K562 (cell line): ENCODE measurements around the gene ATG13. TPM values are rescaled to one million over a fixed set of nuclear protein-coding genes. Genes with fewer than 3 reads are reported as not detected.

Source experiments
- HDAC8 ChIP-seq: fragments of 450-650 bp; IDR thresholded peaks from 2 replicates; pipeline ENCODE4 v1.6.1; 2016; ENCODE audit warnings: mild to moderate bottlenecking, missing genetic modification characterization, moderate library complexity, missing compliant biosample characterization
- HNRNPL ChIP-seq: fragments of 200-400 bp; formaldehyde crosslinking; IDR thresholded peaks from 2 replicates; pipeline ENCODE4 v1.6.1; 2017; ENCODE audit warnings: low read depth, mild to moderate bottlenecking, low read length
- KDM1A ChIP-seq, 2 experiments: fragments of 450-650 bp; IDR thresholded peaks; 2 replicates each; pipeline ENCODE4 v1.6.1; 2016; ENCODE audit warnings: mild to moderate bottlenecking in 2 of 2
- MCM5 ChIP-seq: fragments of 450-650 bp; IDR thresholded peaks from 2 replicates; pipeline ENCODE4 v1.6.1; 2016; ENCODE audit warnings: low read depth
- MECOM ChIP-seq: fragments of 250-450 bp; sonication (Bioruptor Pico); IDR thresholded peaks from 2 replicates; pipeline ENCODE4 v1.8.0; 2022; ENCODE audit warnings: inconsistent platforms
- SAFB ChIP-seq: fragments of 200-400 bp; formaldehyde crosslinking; IDR thresholded peaks from 2 replicates; pipeline ENCODE4 v1.6.1; 2017; ENCODE audit warnings: low read depth, low read length, borderline replicate concordance
- ZNF140 ChIP-seq: fragments of 250-450 bp; sonication (Bioruptor Pico); IDR thresholded peaks from 2 replicates; pipeline ENCODE4 v1.8.0; 2021; ENCODE audit warnings: moderate library complexity, mild to moderate bottlenecking, inconsistent platforms
- polyA plus RNA-seq, 8 experiments: library from polyadenylated mRNA; depleted of rRNA in 4 of 8; stranded (reverse) in 5 of 8; unstranded in 3 of 8; fragments of >200 nt; fragmentation: Nextera tagmentation in 2 of 8; fragmentation: Illumina TruSeq in 1 of 8; extraction: Ambion mirVana in 2 of 8; extraction: Trizol in 1 of 8; gene quantifications; 2 replicates each; pipeline versions ENCODE4 v1.2.1 to v1.2.3, GENCODE V29; 2011 to 2014; ENCODE audit warnings: inconsistent platforms in 1 of 8, missing spikeins in 1 of 8
- total RNA-seq, 7 experiments: library from RNA; depleted of rRNA in 6 of 7; stranded (reverse); fragments of >200 nt in 6 of 7; fragmentation: Illumina TruSeq in 2 of 7; extraction: Trizol in 2 of 7; gene quantifications; 2 replicates each; pipeline versions ENCODE4 v1.2.1 to v1.2.3, GENCODE V29; 2011 to 2021; ENCODE audit warnings: low replicate concordance in 1 of 7
- TF ChIP-seq, protein P1 (sequence below): sonication (generic); formaldehyde crosslinking; IDR thresholded peaks from 2 replicates; pipeline ENCODE4 v1.8.1; 2022; ENCODE audit warnings: missing genetic modification reagents
- TF ChIP-seq, protein P2 (sequence below): fragments of 450-650 bp; IDR thresholded peaks from 2 replicates; pipeline ENCODE4 v1.7.1; 2018; ENCODE audit warnings: mild to moderate bottlenecking, low read depth; ENCODE audit not compliant: partially characterized antibody
- TF ChIP-seq, protein P3 (sequence below): sonication (generic); formaldehyde crosslinking; IDR thresholded peaks from 2 replicates; pipeline ENCODE4 v1.8.1; 2023; ENCODE audit warnings: mild to moderate bottlenecking, missing genetic modification reagents
- TF ChIP-seq, protein P4 (sequence below): sonication (generic); formaldehyde crosslinking; IDR thresholded peaks from 2 replicates; pipeline ENCODE4 v1.8.0; 2022; ENCODE audit warnings: mild to moderate bottlenecking, missing genetic modification reagents

The ATG13 gene
- total and polyA plus RNA-seq, 9 of the 15 experiments (the other 6 are each of a cell fraction or from before 2014, with no cell fraction given): 13.1 to 61.5 (median 36.5) TPM

DNA sequence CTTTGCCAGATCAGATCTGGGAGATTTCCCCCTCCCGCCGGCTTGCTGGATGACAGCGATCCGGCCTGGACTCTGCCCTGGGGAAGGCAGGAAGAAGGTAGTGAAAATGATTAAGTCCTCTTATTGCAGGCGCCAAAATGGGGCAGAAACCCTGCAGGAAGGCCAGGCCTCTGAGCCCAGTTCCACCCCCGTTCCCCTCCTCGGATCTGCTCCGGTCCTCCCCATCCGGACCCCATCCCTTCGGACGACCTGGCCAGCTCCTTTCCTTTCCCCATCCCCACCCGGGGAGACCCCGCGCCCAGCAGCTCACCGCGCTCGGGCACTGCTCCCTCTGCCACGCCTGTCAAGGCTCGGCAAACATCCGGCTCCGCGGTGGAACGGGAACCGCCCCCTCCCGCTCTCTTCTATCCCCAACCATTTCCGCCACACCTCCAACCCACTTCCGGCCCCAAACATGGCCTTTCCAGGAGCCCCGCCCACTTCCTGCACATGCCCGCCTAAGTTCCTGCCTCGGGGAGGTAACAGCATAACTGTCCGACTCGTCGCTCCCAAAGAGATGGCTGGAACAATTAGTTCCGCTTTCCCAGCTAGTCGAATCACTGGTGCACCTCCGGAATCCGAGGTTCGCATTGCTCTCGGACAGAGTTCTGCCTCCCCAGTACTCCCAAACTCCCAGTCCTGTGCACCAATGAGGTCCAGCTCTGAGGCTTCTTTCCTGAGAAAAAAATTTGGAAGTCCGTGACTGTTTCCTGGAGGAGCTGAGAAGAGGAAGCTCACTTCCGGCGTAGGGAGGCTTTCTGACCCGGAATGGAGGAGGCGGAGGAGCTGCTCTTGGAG, 83.1 kb downstream of the ATG13 start, which contains the start of the genes ARHGAP1 and ZNF408 (continued):
- TF ChIP-seq KDM1A (IDR thresholded peaks at IDR 0.05) (no peak), HNRNPL (no peak), MECOM (no peak), SAFB (no peak), MCM5 (no peak), ZNF140 (CRISPR knock-in tag) (no peak), HDAC8 (tag) (peak; percentile 61; the same call in 1 of the 2 replicates)
- TF ChIP-seq, protein P1, sequence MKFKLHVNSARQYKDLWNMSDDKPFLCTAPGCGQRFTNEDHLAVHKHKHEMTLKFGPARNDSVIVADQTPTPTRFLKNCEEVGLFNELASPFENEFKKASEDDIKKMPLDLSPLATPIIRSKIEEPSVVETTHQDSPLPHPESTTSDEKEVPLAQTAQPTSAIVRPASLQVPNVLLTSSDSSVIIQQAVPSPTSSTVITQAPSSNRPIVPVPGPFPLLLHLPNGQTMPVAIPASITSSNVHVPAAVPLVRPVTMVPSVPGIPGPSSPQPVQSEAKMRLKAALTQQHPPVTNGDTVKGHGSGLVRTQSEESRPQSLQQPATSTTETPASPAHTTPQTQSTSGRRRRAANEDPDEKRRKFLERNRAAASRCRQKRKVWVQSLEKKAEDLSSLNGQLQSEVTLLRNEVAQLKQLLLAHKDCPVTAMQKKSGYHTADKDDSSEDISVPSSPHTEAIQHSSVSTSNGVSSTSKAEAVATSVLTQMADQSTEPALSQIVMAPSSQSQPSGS (CRISPR knock-in tag): no peak
- TF ChIP-seq, protein P2, sequence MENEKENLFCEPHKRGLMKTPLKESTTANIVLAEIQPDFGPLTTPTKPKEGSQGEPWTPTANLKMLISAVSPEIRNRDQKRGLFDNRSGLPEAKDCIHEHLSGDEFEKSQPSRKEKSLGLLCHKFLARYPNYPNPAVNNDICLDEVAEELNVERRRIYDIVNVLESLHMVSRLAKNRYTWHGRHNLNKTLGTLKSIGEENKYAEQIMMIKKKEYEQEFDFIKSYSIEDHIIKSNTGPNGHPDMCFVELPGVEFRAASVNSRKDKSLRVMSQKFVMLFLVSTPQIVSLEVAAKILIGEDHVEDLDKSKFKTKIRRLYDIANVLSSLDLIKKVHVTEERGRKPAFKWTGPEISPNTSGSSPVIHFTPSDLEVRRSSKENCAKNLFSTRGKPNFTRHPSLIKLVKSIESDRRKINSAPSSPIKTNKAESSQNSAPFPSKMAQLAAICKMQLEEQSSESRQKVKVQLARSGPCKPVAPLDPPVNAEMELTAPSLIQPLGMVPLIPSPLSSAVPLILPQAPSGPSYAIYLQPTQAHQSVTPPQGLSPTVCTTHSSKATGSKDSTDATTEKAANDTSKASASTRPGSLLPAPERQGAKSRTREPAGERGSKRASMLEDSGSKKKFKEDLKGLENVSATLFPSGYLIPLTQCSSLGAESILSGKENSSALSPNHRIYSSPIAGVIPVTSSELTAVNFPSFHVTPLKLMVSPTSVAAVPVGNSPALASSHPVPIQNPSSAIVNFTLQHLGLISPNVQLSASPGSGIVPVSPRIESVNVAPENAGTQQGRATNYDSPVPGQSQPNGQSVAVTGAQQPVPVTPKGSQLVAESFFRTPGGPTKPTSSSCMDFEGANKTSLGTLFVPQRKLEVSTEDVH: peak; percentile 98
- TF ChIP-seq, protein P3, sequence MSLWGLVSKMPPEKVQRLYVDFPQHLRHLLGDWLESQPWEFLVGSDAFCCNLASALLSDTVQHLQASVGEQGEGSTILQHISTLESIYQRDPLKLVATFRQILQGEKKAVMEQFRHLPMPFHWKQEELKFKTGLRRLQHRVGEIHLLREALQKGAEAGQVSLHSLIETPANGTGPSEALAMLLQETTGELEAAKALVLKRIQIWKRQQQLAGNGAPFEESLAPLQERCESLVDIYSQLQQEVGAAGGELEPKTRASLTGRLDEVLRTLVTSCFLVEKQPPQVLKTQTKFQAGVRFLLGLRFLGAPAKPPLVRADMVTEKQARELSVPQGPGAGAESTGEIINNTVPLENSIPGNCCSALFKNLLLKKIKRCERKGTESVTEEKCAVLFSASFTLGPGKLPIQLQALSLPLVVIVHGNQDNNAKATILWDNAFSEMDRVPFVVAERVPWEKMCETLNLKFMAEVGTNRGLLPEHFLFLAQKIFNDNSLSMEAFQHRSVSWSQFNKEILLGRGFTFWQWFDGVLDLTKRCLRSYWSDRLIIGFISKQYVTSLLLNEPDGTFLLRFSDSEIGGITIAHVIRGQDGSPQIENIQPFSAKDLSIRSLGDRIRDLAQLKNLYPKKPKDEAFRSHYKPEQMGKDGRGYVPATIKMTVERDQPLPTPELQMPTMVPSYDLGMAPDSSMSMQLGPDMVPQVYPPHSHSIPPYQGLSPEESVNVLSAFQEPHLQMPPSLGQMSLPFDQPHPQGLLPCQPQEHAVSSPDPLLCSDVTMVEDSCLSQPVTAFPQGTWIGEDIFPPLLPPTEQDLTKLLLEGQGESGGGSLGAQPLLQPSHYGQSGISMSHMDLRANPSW: no peak
- TF ChIP-seq, protein P4, sequence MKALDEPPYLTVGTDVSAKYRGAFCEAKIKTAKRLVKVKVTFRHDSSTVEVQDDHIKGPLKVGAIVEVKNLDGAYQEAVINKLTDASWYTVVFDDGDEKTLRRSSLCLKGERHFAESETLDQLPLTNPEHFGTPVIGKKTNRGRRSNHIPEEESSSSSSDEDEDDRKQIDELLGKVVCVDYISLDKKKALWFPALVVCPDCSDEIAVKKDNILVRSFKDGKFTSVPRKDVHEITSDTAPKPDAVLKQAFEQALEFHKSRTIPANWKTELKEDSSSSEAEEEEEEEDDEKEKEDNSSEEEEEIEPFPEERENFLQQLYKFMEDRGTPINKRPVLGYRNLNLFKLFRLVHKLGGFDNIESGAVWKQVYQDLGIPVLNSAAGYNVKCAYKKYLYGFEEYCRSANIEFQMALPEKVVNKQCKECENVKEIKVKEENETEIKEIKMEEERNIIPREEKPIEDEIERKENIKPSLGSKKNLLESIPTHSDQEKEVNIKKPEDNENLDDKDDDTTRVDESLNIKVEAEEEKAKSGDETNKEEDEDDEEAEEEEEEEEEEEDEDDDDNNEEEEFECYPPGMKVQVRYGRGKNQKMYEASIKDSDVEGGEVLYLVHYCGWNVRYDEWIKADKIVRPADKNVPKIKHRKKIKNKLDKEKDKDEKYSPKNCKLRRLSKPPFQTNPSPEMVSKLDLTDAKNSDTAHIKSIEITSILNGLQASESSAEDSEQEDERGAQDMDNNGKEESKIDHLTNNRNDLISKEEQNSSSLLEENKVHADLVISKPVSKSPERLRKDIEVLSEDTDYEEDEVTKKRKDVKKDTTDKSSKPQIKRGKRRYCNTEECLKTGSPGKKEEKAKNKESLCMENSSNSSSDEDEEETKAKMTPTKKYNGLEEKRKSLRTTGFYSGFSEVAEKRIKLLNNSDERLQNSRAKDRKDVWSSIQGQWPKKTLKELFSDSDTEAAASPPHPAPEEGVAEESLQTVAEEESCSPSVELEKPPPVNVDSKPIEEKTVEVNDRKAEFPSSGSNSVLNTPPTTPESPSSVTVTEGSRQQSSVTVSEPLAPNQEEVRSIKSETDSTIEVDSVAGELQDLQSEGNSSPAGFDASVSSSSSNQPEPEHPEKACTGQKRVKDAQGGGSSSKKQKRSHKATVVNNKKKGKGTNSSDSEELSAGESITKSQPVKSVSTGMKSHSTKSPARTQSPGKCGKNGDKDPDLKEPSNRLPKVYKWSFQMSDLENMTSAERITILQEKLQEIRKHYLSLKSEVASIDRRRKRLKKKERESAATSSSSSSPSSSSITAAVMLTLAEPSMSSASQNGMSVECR (CRISPR knock-in tag): peak; percentile 96
